ENCODE data around the gene NLRC5. TPM values are rescaled to one million over a fixed set of nuclear protein-coding genes. Genes with fewer than 3 reads are reported as not detected.

NLRC5 gene
- total and polyA plus RNA-seq, 4 donors = 23.9 to 46.4 (median 31.1) TPM

GRCh38 chr16:57128771-57129389 lies 139.5 kb downstream of the NLRC5 start:
- H3K4me1 ChIP-seq (ENCODE audit: control insufficient read depth in 5 of 5, insufficient read depth in 5 of 5, low read length in 5 of 5) = peaks cover 0 to 8% (median 2%) of the 10 kb centered on the region in 5 donors
- no peaks in the 10 kb centered on the region for H3K27me3 ChIP-seq (ENCODE audit: control insufficient read depth in 3 of 3, insufficient read depth in 3 of 3, low read length in 2 of 3)
- H3K9ac ChIP-seq (ENCODE audit: insufficient read depth in 1 of 2, low read length in 2 of 2) = no peak overlapping the region
- DNase-seq (no peak), ATAC-seq (ENCODE audit: insufficient read depth, low FRiP score) (no peak)
- TF ChIP-seq CTCF (IDR thresholded peaks at IDR 0.05; ENCODE audit: control extremely low read depth, extremely low read depth) = no peak
- WGBS, 2 donors = 52 to 70% methylated on average over 11 of the region's 11 CpGs
- H3K36me3 ChIP-seq (ENCODE audit: control insufficient read depth in 4 of 4, insufficient read depth in 4 of 4, low read length in 4 of 4) = peaks cover 0 to 15% (median 6%) of the 10 kb centered on the region in 4 donors
- H3K4me3 ChIP-seq = no peak overlapping the region
- no peak overlapping the region for H3K27ac ChIP-seq (ENCODE audit: low read depth in 1 of 2, low read length in 1 of 2)
- no peaks in the 10 kb centered on the region for H3K9me3 ChIP-seq (ENCODE audit: control insufficient read depth in 4 of 4, insufficient read depth in 3 of 4, low read length in 3 of 4)

- no peak overlapping the region for H3K9ac ChIP-seq (ENCODE audit: insufficient read depth in 1 of 2, low read length in 2 of 2)
- no peak overlapping the region for H3K27ac ChIP-seq (ENCODE audit: low read depth in 1 of 2, low read length in 1 of 2)
- H3K4me1 ChIP-seq (ENCODE audit: control insufficient read depth in 5 of 5, insufficient read depth in 5 of 5, low read length in 5 of 5) = peaks cover 0 to 5% (median 0%) of the 10 kb centered on the region in 5 donors
- DNase-seq (no peak), ATAC-seq (ENCODE audit: insufficient read depth, low FRiP score) (no peak)
- no peaks in the 10 kb centered on the region for H3K27me3 ChIP-seq (ENCODE audit: control insufficient read depth in 3 of 3, insufficient read depth in 3 of 3, low read length in 2 of 3)
- no peak for TF ChIP-seq CTCF (IDR thresholded peaks at IDR 0.05; ENCODE audit: control extremely low read depth, extremely low read depth)
- WGBS, 2 donors = 94 to 98% methylated on average over 6 of the region's 6 CpGs
- H3K36me3 ChIP-seq (ENCODE audit: control insufficient read depth in 4 of 4, insufficient read depth in 4 of 4, low read length in 4 of 4) = peaks cover 0 to 12% (median 6%) of the 10 kb centered on the region in 4 donors
- no peaks in the 10 kb centered on the region for H3K9me3 ChIP-seq (ENCODE audit: control insufficient read depth in 4 of 4, insufficient read depth in 3 of 4, low read length in 3 of 4)
- no peak overlapping the region for H3K4me3 ChIP-seq
Observed at GRCh38 chr16:57130950-57131321, 141.6 kb downstream of the NLRC5 start.

GRCh38 chr16:57131351-57131970 lies 142.1 kb downstream of the NLRC5 start:
- TF ChIP-seq CTCF (IDR thresholded peaks at IDR 0.05; ENCODE audit: control extremely low read depth, extremely low read depth) = no peak
- Histone ChIP-seq H3K27ac (ENCODE audit: low read depth in 1 of 2, low read length in 1 of 2) (no peak overlapping the region), H3K4me1 (ENCODE audit: control insufficient read depth in 5 of 5, insufficient read depth in 5 of 5, low read length in 5 of 5) (peaks cover 0 to 2% (median 0%) of the 10 kb centered on the region in 5 donors), H3K9ac (ENCODE audit: insufficient read depth in 1 of 2, low read length in 2 of 2) (no peak overlapping the region), H3K27me3 (ENCODE audit: control insufficient read depth in 3 of 3, insufficient read depth in 3 of 3, low read length in 2 of 3) (no peaks in the 10 kb centered on the region), H3K4me3 (no peak overlapping the region), H3K9me3 (ENCODE audit: control insufficient read depth in 4 of 4, insufficient read depth in 3 of 4, low read length in 3 of 4) (no peaks in the 10 kb centered on the region), H3K36me3 (ENCODE audit: control insufficient read depth in 4 of 4, insufficient read depth in 4 of 4, low read length in 4 of 4) (peaks cover 0 to 13% (median 3%) of the 10 kb centered on the region in 4 donors)
- 89 to 90% methylated on average over 16 to 17 of the region's 17 CpGs for WGBS, 2 donors
- DNase-seq = no peak
- no peak for ATAC-seq (ENCODE audit: insufficient read depth, low FRiP score)

All from lung (tissue), 12 donors.